H1 (cell line): ENCODE results near the gene PARP15. TPM values are rescaled to one million over a fixed set of nuclear protein-coding genes. Genes with fewer than 3 reads are reported as not detected.

Source experiments
- CTCF ChIA-PET: fragments of 300-600 bp; sonication (Branson Sonifier 250); formaldehyde crosslinking; loops from one replicate; lab custom pipeline; 2021; ENCODE audit not compliant: partially characterized antibody; lab: Charles Lee
- POLR2A ChIA-PET: fragments of 300-600 bp; sonication (Branson Sonifier 250); formaldehyde crosslinking; loops from one replicate; lab custom pipeline; 2021; ENCODE audit warnings: inconsistent platforms; ENCODE audit not compliant: partially characterized antibody; lab: Charles Lee
- DNase-seq, 2 experiments: peaks; one replicate each; pipeline versions ENCODE4 v3.0.0 to v3.0.0-alpha.2; 2010 to 2022; ENCODE audit warnings: low spot score in 2 of 2, low read depth in 1 of 2, mixed read lengths in 1 of 2
- FAIRE-seq: peaks from 2 replicates; lab custom pipeline; 2011; peaks lifted over from hg19 to GRCh38; lab: Jason Lieb, UNC
- H2AFZ ChIP-seq: 2 replicates; pipeline ENCODE4 v1.8.1; 2012; ENCODE audit warnings: low read length, inconsistent platforms
- H2AK5ac ChIP-seq: 2 replicates; pipeline ENCODE4 v1.6.1; 2013; ENCODE audit warnings: low read depth, low read length
- H2BK120ac ChIP-seq: replicated peaks from 2 replicates; pipeline ENCODE3; 2013; ENCODE audit warnings: low read depth, low read length, inconsistent platforms
- H2BK12ac ChIP-seq: 2 replicates; pipeline ENCODE4 v1.6.1; 2013; ENCODE audit warnings: low read depth, low read length
- H2BK15ac ChIP-seq: 2 replicates; pipeline ENCODE4 v1.6.1; 2013; ENCODE audit warnings: low read length
- H2BK20ac ChIP-seq: 2 replicates; pipeline ENCODE4 v1.6.1; 2013; ENCODE audit warnings: low read length
- H2BK5ac ChIP-seq: 2 replicates; pipeline ENCODE4 v1.6.1; 2013; ENCODE audit warnings: low read depth, low read length
- H3K14ac ChIP-seq: 2 replicates; pipeline ENCODE4 v1.6.1; 2013; ENCODE audit warnings: inconsistent platforms; ENCODE audit not compliant: insufficient read length
- H3K18ac ChIP-seq: 2 replicates; pipeline ENCODE4 v1.6.1; 2013; ENCODE audit warnings: low read length; ENCODE audit errors: extremely low read depth
- H3K23ac ChIP-seq: 2 replicates; pipeline ENCODE4 v1.6.1; 2013; ENCODE audit warnings: inconsistent platforms; ENCODE audit not compliant: insufficient read length
- H3K23me2 ChIP-seq: 2 replicates; pipeline ENCODE4 v1.6.1; 2013; ENCODE audit warnings: low read depth, low read length
- H3K27ac ChIP-seq: 2 replicates; pipeline ENCODE4 v1.6.1; 2011; ENCODE audit warnings: low read depth, low read length, inconsistent platforms
- H3K27me3 ChIP-seq, 4 experiments: replicated peaks in 1 of 4; 1 replicate in 1 of 4; 2 replicates in 3 of 4; pipeline versions ENCODE4 v1.6.1 to v1.8.1; 2011 to 2013; ENCODE audit warnings: low read length in 3 of 4, mild to moderate bottlenecking in 3 of 4, inconsistent platforms in 2 of 4, mixed read lengths in 2 of 4, moderate library complexity in 1 of 4; ENCODE audit not compliant: control insufficient read depth in 3 of 4, insufficient read depth in 3 of 4; ENCODE audit errors: extremely low read depth in 1 of 4
- H3K36me3 ChIP-seq, 4 experiments: 2 replicates each; pipeline versions ENCODE4 v1.6.1 to v1.8.1; 2011 to 2013; ENCODE audit warnings: mild to moderate bottlenecking in 4 of 4, low read length in 3 of 4, moderate library complexity in 2 of 4, control low read depth in 1 of 4, inconsistent platforms in 1 of 4; ENCODE audit not compliant: insufficient read depth in 4 of 4, control insufficient read depth in 2 of 4
- H3K4ac ChIP-seq: replicated peaks from 2 replicates; pipeline ENCODE3; 2013; ENCODE audit warnings: low read length, low read depth, mixed read lengths, inconsistent platforms; ENCODE audit not compliant: insufficient read length
- H3K4me1 ChIP-seq, 4 experiments: replicated peaks in 1 of 4; 1 replicate in 1 of 4; 2 replicates in 3 of 4; pipeline versions ENCODE4 v1.6.1 to v1.8.1; 2011 to 2013; ENCODE audit warnings: low read length in 3 of 4, inconsistent platforms in 2 of 4, mixed read lengths in 1 of 4; ENCODE audit not compliant: insufficient read depth in 4 of 4, control insufficient read depth in 3 of 4
- H3K4me2 ChIP-seq, 2 experiments: 2 replicates each; pipeline versions ENCODE4 v1.6.1 to v1.8.1; 2011 to 2013; ENCODE audit warnings: low read depth in 2 of 2, low read length in 2 of 2, control low read depth in 1 of 2, inconsistent platforms in 1 of 2, mild to moderate bottlenecking in 1 of 2; ENCODE audit not compliant: insufficient read depth in 1 of 2
- H3K4me3 ChIP-seq, 4 experiments: fragments of 200-600, 300-600 bp in 1 of 4; sonication (generic), shearing (Covaris generic), sonication (Bioruptor Twin) in 1 of 4; 2 replicates each; pipeline versions ENCODE4 v1.5.1 to v1.8.1; 2011 to 2016; ENCODE audit warnings: low read length in 4 of 4, low read depth in 3 of 4, control low read depth in 2 of 4, inconsistent platforms in 2 of 4, mild to moderate bottlenecking in 2 of 4, mixed read lengths in 1 of 4, moderate library complexity in 1 of 4; ENCODE audit not compliant: insufficient read depth in 2 of 4; ENCODE audit errors: extremely low read depth in 1 of 4
- H3K56ac ChIP-seq: replicated peaks from 2 replicates; pipeline ENCODE3; 2013; ENCODE audit warnings: low read depth, mild to moderate bottlenecking, mixed read lengths, low read length, inconsistent platforms; ENCODE audit not compliant: insufficient read length
- H3K79me1 ChIP-seq: 2 replicates; pipeline ENCODE4 v1.6.1; 2013; ENCODE audit warnings: low read depth, low read length, control low read depth
- H3K79me2 ChIP-seq, 2 experiments: 2 replicates each; pipeline versions ENCODE4 v1.6.1 to v1.8.1; 2012 to 2013; ENCODE audit warnings: low read length in 2 of 2, mild to moderate bottlenecking in 2 of 2, inconsistent platforms in 1 of 2; ENCODE audit not compliant: insufficient read depth in 2 of 2, control insufficient read depth in 1 of 2
- H3K9ac ChIP-seq, 4 experiments: replicated peaks in 1 of 4; 1 replicate in 1 of 4; 2 replicates in 3 of 4; pipeline versions ENCODE4 v1.6.1 to v1.8.1; 2011 to 2013; ENCODE audit warnings: low read depth in 3 of 4, low read length in 3 of 4, control low read depth in 2 of 4, mild to moderate bottlenecking in 2 of 4, moderate library complexity in 2 of 4, inconsistent platforms in 1 of 4; ENCODE audit errors: extremely low read depth in 1 of 4
- H3K9me3 ChIP-seq, 2 experiments: 2 replicates each; pipeline versions ENCODE4 v1.6.1 to v1.8.1; 2012 to 2013; ENCODE audit warnings: mild to moderate bottlenecking in 2 of 2, moderate library complexity in 2 of 2, control low read depth in 1 of 2, inconsistent platforms in 1 of 2, low read depth in 1 of 2, low read length in 1 of 2, mixed read lengths in 1 of 2; ENCODE audit not compliant: insufficient read depth in 2 of 2
- H4K20me1 ChIP-seq, 2 experiments: replicated peaks in 1 of 2; 2 replicates each; pipeline versions ENCODE3 to v1.8.1; 2011 to 2013; ENCODE audit warnings: inconsistent platforms in 2 of 2, low read length in 2 of 2, mild to moderate bottlenecking in 1 of 2; ENCODE audit not compliant: insufficient read depth in 2 of 2, control insufficient read depth in 1 of 2
- H4K5ac ChIP-seq: 2 replicates; pipeline ENCODE4 v1.6.1; 2013; ENCODE audit warnings: low read length, low read depth, mixed read lengths, inconsistent platforms; ENCODE audit not compliant: insufficient read length
- H4K8ac ChIP-seq: 2 replicates; pipeline ENCODE4 v1.8.0; 2013; ENCODE audit warnings: mild to moderate bottlenecking, moderate library complexity, low read length, inconsistent platforms; ENCODE audit not compliant: insufficient read depth; ENCODE audit errors: extremely low read depth
- H4K91ac ChIP-seq: replicated peaks from 2 replicates; pipeline ENCODE3; 2013; ENCODE audit warnings: low read length, mixed read lengths, inconsistent platforms; ENCODE audit not compliant: insufficient read length
- CTCF ChIP-seq, 3 experiments: IDR thresholded peaks; 1 replicate in 2 of 3; 2 replicates in 1 of 3; pipeline versions ENCODE4 v1.5.1 to v1.6.1; 2011; ENCODE audit warnings: low read length in 3 of 3, mild to moderate bottlenecking in 3 of 3, inconsistent platforms in 2 of 3, low read depth in 1 of 3, moderate library complexity in 1 of 3; ENCODE audit not compliant: insufficient read depth in 1 of 3; ENCODE audit errors: control extremely low read depth in 1 of 3
- EGR1 ChIP-seq: IDR thresholded peaks from 2 replicates; pipeline ENCODE4 v1.6.1; 2011; ENCODE audit warnings: low read depth, low read length, borderline replicate concordance
- EZH2 ChIP-seq: fragments of 200-600 bp; sonication (generic); IDR thresholded peaks from 2 replicates; pipeline ENCODE4 v1.7.1; 2012; ENCODE audit warnings: low read depth, mild to moderate bottlenecking, moderate library complexity, low read length, inconsistent platforms; ENCODE audit not compliant: severe bottlenecking
- JUN ChIP-seq: IDR thresholded peaks from 2 replicates; pipeline ENCODE4 v1.6.1; 2011; ENCODE audit warnings: low read depth, mild to moderate bottlenecking, improper control_type of control experiment, low read length
- JUND ChIP-seq: IDR thresholded peaks from 2 replicates; pipeline ENCODE4 v1.6.1; 2011; ENCODE audit warnings: mild to moderate bottlenecking, improper control_type of control experiment, low read length
- MAFK ChIP-seq: IDR thresholded peaks from 2 replicates; pipeline ENCODE4 v1.6.1; 2012; ENCODE audit warnings: low read depth, mild to moderate bottlenecking, improper control_type of control experiment, low read length
- PHF8 ChIP-seq: fragments of 200-600 bp; sonication (generic); conservative IDR thresholded peaks from 2 replicates; pipeline ENCODE4 v1.7.1; 2012; ENCODE audit warnings: low read depth, mild to moderate bottlenecking, inconsistent platforms, low read length, moderate library complexity
- TAF1 ChIP-seq: IDR thresholded peaks from 2 replicates; pipeline ENCODE4 v1.6.1; 2011; ENCODE audit warnings: mild to moderate bottlenecking, low read depth, low read length
- polyA plus RNA-seq, 7 experiments: library from polyadenylated mRNA; depleted of rRNA in 3 of 7; stranded (reverse) in 5 of 7; unstranded in 2 of 7; fragments of >200 nt in 5 of 7; fragments of 200-250 nt in 2 of 7; gene quantifications; 1 replicate in 5 of 7; 2 replicates in 1 of 7; 4 replicates in 1 of 7; pipeline versions ENCODE4 v1.2.1 to v1.2.3, GENCODE V29; 2011 to 2013; ENCODE audit warnings: missing spikeins in 2 of 7, mixed read lengths in 2 of 7
- total RNA-seq: library from RNA; stranded (reverse); fragmentation: NEBNext Ultra II Directional; extraction: Animal tissue kit (Norgen Biotek cat#: 25700); gene quantifications from 2 replicates; pipeline ENCODE4 v1.2.1, GENCODE V29; 2021

PARP15 gene
- total and polyA plus RNA-seq, 2 of the 8 experiments (the other 6 are each of a cell fraction or from before 2014, with no cell fraction given) = 0.37 to 0.45 TPM

- H3K4me3 ChIP-seq = no peak overlapping the region
- DNase-seq = no peak
- no peaks in the 10 kb centered on the region for H3K4me1 ChIP-seq
These were observed 88.4 kb downstream of the PARP15 start for GRCh38 chr3:122665881-122666280.

More at GRCh38 chr3:122665881-122666280, 88.4 kb downstream of the PARP15 start:
- Histone ChIP-seq H4K91ac (no peak overlapping the region), H3K27me3 (no peaks in the 10 kb centered on the region), H2AK5ac (no peak overlapping the region), H3K27ac (no peak overlapping the region), H3K4ac (no peak overlapping the region), H3K56ac (no peak overlapping the region), H3K14ac (no peak overlapping the region), H2AFZ (no peak overlapping the region), H3K18ac (no peak overlapping the region), H3K9ac (no peak overlapping the region), H3K9me3 (no peaks in the 10 kb centered on the region), H3K79me2 (no peaks in the 10 kb centered on the region), H2BK15ac (no peak overlapping the region), H2BK120ac (no peak overlapping the region), H4K5ac (no peak overlapping the region), H2BK5ac (no peak overlapping the region), H2BK12ac (no peak overlapping the region), H3K23me2 (no peaks in the 10 kb centered on the region), H4K8ac (no peak overlapping the region), H3K23ac (no peak overlapping the region), H3K79me1 (no peaks in the 10 kb centered on the region), H4K20me1 (no peaks in the 10 kb centered on the region), H3K4me2 (no peak overlapping the region), H2BK20ac (no peak overlapping the region), H3K36me3 (no peaks in the 10 kb centered on the region)
- FAIRE-seq = no peak
- POLR2A ChIA-PET = interaction anchor here (1.5 kb wide), 1 partner anchor 108 kb away, joined by 4 read pairs; no protein-coding TSS in a partner anchor
- no peak for TF ChIP-seq PHF8
- TF ChIP-seq JUND = no peak
- TF ChIP-seq CTCF (IDR thresholded peaks at IDR 0.05; ENCODE audit: control extremely low read depth in 1 of 3, insufficient read depth in 1 of 3, low read depth in 1 of 3, low read length in 3 of 3) = no peak
- TF ChIP-seq EGR1 = no peak
- TF ChIP-seq MAFK = no peak
- TF ChIP-seq EZH2 = no peak
- no peak for TF ChIP-seq TAF1
- no peak for TF ChIP-seq JUN
- CTCF ChIA-PET = interaction anchor here (2.3 kb wide), 1 partner anchor 13 kb away, joined by 11 read pairs; no protein-coding TSS in a partner anchor
